Cardiac muscle cell (in vitro differentiated cells and primary cell): ENCODE data around the gene TATDN2. TPM values are rescaled to one million over a fixed set of nuclear protein-coding genes. Genes with fewer than 3 reads are reported as not detected.
A peak's percentile ranks its signal among the peaks of the same experiment; 100 is the strongest.

ENCODE experiments used
- DNase-seq, 2 donors: peaks; one replicate each; pipeline versions ENCODE4 v3.0.0 to v3.0.0-alpha.2; 2010 to 2017; ENCODE audit warnings: low read depth in 1 of 2, low spot score in 1 of 2
- H3K27ac ChIP-seq: fragments of 200-600 bp; sonication (generic); 2 replicates; pipeline ENCODE4 v1.5.1; 2016
- H3K27me3 ChIP-seq: fragments of 200-600 bp; sonication (generic); 2 replicates; pipeline ENCODE4 v1.6.0; 2016; ENCODE audit warnings: control low read depth
- H3K36me3 ChIP-seq: fragments of 200-600 bp; sonication (generic); 2 replicates; pipeline ENCODE4 v1.5.1; 2016; ENCODE audit warnings: control low read depth
- H3K4me1 ChIP-seq: fragments of 200-600 bp; sonication (generic); 2 replicates; pipeline ENCODE4 v1.8.1; 2017; ENCODE audit warnings: low read depth, mild to moderate bottlenecking, mixed run types
- H3K4me3 ChIP-seq: fragments of 200-600 bp; sonication (generic); 2 replicates; pipeline ENCODE4 v1.5.1; 2016; ENCODE audit warnings: mild to moderate bottlenecking
- H3K9me3 ChIP-seq: fragments of 200-600 bp; sonication (generic); 2 replicates; pipeline ENCODE4 v1.5.1; 2017; ENCODE audit warnings: low read depth, mild to moderate bottlenecking, control low read depth
- polyA plus RNA-seq: library from polyadenylated mRNA; unstranded; fragments of >200 nt; fragmentation: Nextera tagmentation; extraction: Ambion mirVana; gene quantifications from 2 replicates; pipeline ENCODE4 v1.2.1, GENCODE V29; 2016
- total RNA-seq: library from RNA; depleted of rRNA; stranded (reverse); fragments of >200 nt; gene quantifications from 2 replicates; pipeline ENCODE4 v1.2.3, GENCODE V29; 2016
- TF ChIP-seq, protein P1 (sequence below): IDR thresholded peaks from 2 replicates; pipeline ENCODE4 v1.5.1; 2012; ENCODE audit warnings: low read depth, mild to moderate bottlenecking, low read length

TATDN2 gene
- total and polyA plus RNA-seq, 2 experiments from 2014 or later = 7.7 to 13.1 TPM

DNA sequence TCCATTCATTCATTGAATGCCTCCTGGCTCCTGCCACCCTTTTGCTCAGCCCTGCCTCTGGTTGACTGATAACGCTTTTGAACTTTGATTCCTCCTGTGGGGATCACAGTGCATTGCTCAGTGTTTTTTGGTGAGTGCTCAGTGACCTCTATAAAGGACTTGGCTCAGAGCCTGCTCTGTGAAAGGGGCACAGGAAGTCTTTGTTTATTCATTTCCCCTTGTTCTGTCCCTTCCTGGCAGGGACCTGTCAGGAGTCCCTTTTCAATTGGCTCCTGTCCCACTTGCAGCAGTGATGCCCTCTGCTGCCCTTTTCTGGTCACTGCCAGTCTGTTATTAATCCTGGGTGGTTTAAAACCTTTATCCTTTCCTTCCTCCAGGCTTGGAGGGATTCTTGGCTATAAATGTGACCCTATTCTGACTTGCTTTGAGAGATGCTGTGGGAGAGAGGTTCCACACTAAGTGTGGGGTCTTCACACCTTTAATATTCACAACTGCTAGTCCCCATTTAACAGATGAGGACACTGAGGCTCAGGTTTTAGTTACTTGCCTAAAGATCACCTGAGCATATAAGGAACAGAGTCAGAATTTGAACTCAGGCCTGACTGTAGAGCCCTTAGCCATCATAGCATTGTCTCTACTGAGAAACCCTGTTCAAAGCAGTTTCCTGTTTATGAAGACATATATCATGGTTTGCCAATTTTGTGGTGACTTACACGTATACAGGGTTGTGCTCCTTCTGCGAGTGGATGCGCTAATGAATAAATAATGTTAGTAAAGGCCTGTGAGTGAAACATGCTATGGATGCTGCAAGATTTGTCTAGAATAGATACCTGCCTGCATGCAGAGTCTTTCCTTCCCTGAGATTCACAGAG is 23.2 kb upstream of the TATDN2 start:
- no peak overlapping the region for H3K4me3 ChIP-seq
- no peaks in the 10 kb centered on the region for H3K27me3 ChIP-seq
- no peak overlapping the region for H3K27ac ChIP-seq
- peak; percentile 74 to 76 for DNase-seq
- TF ChIP-seq, protein P1, sequence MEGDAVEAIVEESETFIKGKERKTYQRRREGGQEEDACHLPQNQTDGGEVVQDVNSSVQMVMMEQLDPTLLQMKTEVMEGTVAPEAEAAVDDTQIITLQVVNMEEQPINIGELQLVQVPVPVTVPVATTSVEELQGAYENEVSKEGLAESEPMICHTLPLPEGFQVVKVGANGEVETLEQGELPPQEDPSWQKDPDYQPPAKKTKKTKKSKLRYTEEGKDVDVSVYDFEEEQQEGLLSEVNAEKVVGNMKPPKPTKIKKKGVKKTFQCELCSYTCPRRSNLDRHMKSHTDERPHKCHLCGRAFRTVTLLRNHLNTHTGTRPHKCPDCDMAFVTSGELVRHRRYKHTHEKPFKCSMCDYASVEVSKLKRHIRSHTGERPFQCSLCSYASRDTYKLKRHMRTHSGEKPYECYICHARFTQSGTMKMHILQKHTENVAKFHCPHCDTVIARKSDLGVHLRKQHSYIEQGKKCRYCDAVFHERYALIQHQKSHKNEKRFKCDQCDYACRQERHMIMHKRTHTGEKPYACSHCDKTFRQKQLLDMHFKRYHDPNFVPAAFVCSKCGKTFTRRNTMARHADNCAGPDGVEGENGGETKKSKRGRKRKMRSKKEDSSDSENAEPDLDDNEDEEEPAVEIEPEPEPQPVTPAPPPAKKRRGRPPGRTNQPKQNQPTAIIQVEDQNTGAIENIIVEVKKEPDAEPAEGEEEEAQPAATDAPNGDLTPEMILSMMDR = peak; percentile 77
- no peaks in the 10 kb centered on the region for H3K36me3 ChIP-seq
- no peaks in the 10 kb centered on the region for H3K9me3 ChIP-seq
- no peaks in the 10 kb centered on the region for H3K4me1 ChIP-seq

DNA sequence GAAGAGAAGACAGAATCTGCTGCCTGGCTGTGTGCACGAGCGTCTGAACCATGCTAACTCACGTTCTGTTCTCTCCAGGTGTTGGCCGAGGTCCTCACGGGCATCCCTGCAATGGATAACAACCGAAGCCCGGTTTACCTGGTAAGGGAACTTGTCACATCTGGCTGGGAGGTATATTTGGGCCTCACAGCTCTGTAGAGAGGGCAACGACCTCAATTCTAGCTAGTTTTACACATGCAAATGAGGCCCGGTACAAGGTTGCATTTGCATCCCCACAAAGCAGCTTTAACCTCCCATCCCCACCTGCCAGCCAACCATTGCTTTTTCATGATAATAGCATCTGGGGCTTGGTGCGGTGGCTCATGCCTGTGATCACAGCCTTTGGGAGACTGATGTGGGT is 22.0 kb upstream of the TATDN2 start:
- Histone ChIP-seq H3K27ac (no peak overlapping the region), H3K4me3 (no peak overlapping the region), H3K9me3 (no peaks in the 10 kb centered on the region), H3K4me1 (no peaks in the 10 kb centered on the region), H3K36me3 (no peaks in the 10 kb centered on the region), H3K27me3 (no peaks in the 10 kb centered on the region)
- no peak for DNase-seq
- TF ChIP-seq, protein P1 = no peak

DNA sequence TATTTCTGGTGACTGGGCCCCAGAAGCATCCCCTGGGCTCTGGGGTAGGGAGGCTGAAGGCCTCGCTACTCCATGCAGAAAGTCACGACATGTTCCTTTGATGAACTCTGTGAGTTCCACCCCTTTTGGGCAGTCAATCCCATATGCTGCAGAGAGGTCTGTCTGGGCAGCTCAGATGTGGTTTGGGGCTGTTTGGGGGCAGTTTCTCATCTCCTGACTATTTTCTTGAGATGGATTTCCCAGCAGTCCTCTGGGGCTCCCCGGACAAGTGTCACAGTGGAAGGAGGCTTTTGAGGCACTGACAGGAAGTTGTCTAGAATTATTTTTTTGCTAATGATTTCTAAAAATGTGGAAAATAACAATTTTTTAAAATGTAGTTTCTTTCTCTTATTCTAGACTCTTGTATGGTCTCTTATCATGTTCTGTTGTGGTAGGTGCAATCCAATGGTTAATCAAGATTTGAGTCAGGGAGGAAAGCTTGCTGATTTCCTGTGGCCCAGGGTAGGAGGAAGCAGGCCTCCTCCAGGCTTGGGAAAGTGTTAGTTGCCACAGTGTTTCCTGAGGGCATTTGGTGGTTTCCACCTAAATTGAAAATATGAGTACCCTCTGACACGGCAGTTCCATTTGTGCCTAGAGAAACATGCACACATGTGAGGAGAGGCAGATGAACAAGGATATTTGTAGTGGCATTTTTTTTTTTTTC is 19.9 kb upstream of the TATDN2 start:
- no peak overlapping the region for H3K27ac ChIP-seq
- no peaks in the 10 kb centered on the region for H3K9me3 ChIP-seq
- H3K4me3 ChIP-seq = no peak overlapping the region
- H3K36me3 ChIP-seq = no peaks in the 10 kb centered on the region
- DNase-seq = peak in 1 of 2 donors; percentile 73
- no peaks in the 10 kb centered on the region for H3K27me3 ChIP-seq
- H3K4me1 ChIP-seq = no peaks in the 10 kb centered on the region
- TF ChIP-seq, protein P1 = no peak

DNA sequence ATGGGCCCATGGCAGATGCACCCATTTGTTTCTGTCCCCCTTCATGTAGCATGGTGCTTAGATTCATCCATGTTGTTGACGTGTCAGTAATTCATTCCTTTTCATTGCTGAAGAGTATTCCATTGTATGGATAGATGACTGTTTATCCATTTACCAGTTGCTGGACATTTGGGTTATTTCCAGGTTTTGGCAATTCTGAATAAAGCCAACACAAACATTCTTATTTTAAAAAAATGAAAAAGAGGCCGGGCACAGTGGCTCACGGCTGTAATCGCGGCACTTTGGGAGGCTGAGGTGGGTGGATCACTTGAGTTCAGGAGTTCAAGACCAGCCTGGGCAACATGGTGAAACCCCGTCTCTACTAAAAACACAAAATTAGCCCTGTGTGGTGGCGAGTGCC is 18.7 kb upstream of the TATDN2 start:
- Histone ChIP-seq H3K27ac (no peak overlapping the region), H3K27me3 (no peaks in the 10 kb centered on the region), H3K9me3 (no peaks in the 10 kb centered on the region), H3K4me1 (no peaks in the 10 kb centered on the region), H3K36me3 (no peaks in the 10 kb centered on the region), H3K4me3 (no peak overlapping the region)
- DNase-seq = no peak
- TF ChIP-seq, protein P1 = no peak

DNA sequence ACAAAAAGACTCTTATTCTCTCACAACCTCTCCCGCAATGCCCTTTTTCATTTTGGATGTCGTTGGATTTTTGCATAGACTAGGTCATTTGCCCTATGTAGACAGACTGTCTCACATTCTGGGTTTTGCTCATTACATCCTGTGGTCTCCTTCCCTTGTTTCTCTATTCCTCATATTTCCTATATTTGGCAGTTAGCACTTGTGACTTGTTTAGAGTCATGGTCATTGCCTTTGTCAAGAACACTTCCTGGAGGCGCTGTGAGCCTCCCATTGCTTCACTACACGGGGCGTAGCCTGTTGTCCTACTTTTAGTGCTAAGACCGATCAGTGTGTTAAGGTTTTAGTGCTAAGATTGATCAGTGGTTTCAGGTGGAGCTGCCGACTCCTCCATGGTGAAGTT is 16.1 kb upstream of the TATDN2 start:
- Histone ChIP-seq H3K36me3 (no peaks in the 10 kb centered on the region), H3K27me3 (no peaks in the 10 kb centered on the region), H3K4me1 (no peaks in the 10 kb centered on the region), H3K9me3 (no peaks in the 10 kb centered on the region), H3K27ac (no peak overlapping the region), H3K4me3 (no peak overlapping the region)
- no peak for DNase-seq
- TF ChIP-seq, protein P1 = no peak
